ENCODE results near the gene DYNC2LI1. TPM values are rescaled to one million over a fixed set of nuclear protein-coding genes. Genes with fewer than 3 reads are reported as not detected.
A peak's percentile ranks its signal among the peaks of the same experiment; 100 is the strongest.

DYNC2LI1 gene
- total RNA-seq, 4 donors from 2014 or later = 18.5 to 32.2 (median 26.1) TPM

GRCh38 chr2:43759195-43759594 is 14.6 kb upstream of the DYNC2LI1 start:
- ATAC-seq = peak; percentile 74
- peaks cover 0 to 4% of the 10 kb centered on the region in 2 donors for H3K36me3 ChIP-seq
- H3K27me3 ChIP-seq = no peaks in the 10 kb centered on the region
- H3K27ac ChIP-seq = peak overlapping the region in 2 of 4 donors; percentile 11 to 21
- H3K9me3 ChIP-seq = no peaks in the 10 kb centered on the region
- TF ChIP-seq POLR2AphosphoS5 (IDR thresholded peaks at IDR 0.05) = no peak
- TF ChIP-seq CTCF (IDR thresholded peaks at IDR 0.05) = no peak
- TF ChIP-seq EP300 (IDR thresholded peaks at IDR 0.05) = no peak
- no peak for TF ChIP-seq POLR2A (IDR thresholded peaks at IDR 0.05)
- H3K4me1 ChIP-seq = no peaks in the 10 kb centered on the region
- H3K4me3 ChIP-seq = no peak overlapping the region

- no peak overlapping the region for H3K27ac ChIP-seq
- no peaks in the 10 kb centered on the region for H3K27me3 ChIP-seq
- no peaks in the 10 kb centered on the region for H3K4me1 ChIP-seq
- no peak overlapping the region for H3K4me3 ChIP-seq
- 59 to 68% methylated on average over 3 of the region's 3 CpGs for WGBS, 2 donors (ENCODE audit: low coverage in 1 of 2)
- no peak for TF ChIP-seq CTCF (IDR thresholded peaks at IDR 0.05)
- no peaks in the 10 kb centered on the region for H3K9me3 ChIP-seq
- peaks cover 0 to 16% of the 10 kb centered on the region in 2 donors for H3K36me3 ChIP-seq
- no peak for ATAC-seq
Observed at GRCh38 chr2:43762286-43762685, 11.6 kb upstream of the DYNC2LI1 start.

GRCh38 chr2:43763091-43763490 is 10.7 kb upstream of the DYNC2LI1 start:
- no peak overlapping the region for H3K27ac ChIP-seq
- no peak overlapping the region for H3K4me3 ChIP-seq
- TF ChIP-seq EP300 (IDR thresholded peaks at IDR 0.05) = no peak
- no peak for TF ChIP-seq CTCF (IDR thresholded peaks at IDR 0.05)
- TF ChIP-seq POLR2A (IDR thresholded peaks at IDR 0.05) = no peak
- TF ChIP-seq POLR2AphosphoS5 (IDR thresholded peaks at IDR 0.05) = no peak
- 95% methylated on average over 2 of the region's 2 CpGs; no CpG with 5 or more reads in 1 of the 2 donors for WGBS, 2 donors (ENCODE audit: low coverage in 1 of 2)
- no peak for ATAC-seq
- no peaks in the 10 kb centered on the region for H3K9me3 ChIP-seq
- H3K4me1 ChIP-seq = no peaks in the 10 kb centered on the region
- no peaks in the 10 kb centered on the region for H3K27me3 ChIP-seq
- H3K36me3 ChIP-seq = peaks cover 0 to 16% of the 10 kb centered on the region in 2 donors

- Histone ChIP-seq H3K27me3 (no peaks in the 10 kb centered on the region), H3K36me3 (peaks cover 0 to 16% of the 10 kb centered on the region in 2 donors), H3K4me3 (no peak overlapping the region), H3K4me1 (no peaks in the 10 kb centered on the region), H3K27ac (no peak overlapping the region), H3K9me3 (no peaks in the 10 kb centered on the region)
- 17 to 29% methylated on average over 1 of the region's 1 CpG for WGBS, 2 donors (ENCODE audit: low coverage in 1 of 2)
- TF ChIP-seq POLR2A (IDR thresholded peaks at IDR 0.05) (no peak), CTCF (IDR thresholded peaks at IDR 0.05) (no peak), POLR2AphosphoS5 (IDR thresholded peaks at IDR 0.05) (no peak), EP300 (IDR thresholded peaks at IDR 0.05) (no peak)
- no peak for ATAC-seq
Observed at GRCh38 chr2:43764086-43764705, 9.6 kb upstream of the DYNC2LI1 start.

GRCh38 chr2:43766006-43766405 is 7.8 kb upstream of the DYNC2LI1 start:
- H3K27ac ChIP-seq = no peak overlapping the region
- ATAC-seq = no peak
- 43 to 72% methylated on average over 1 to 4 of the region's 4 CpGs for WGBS, 2 donors (ENCODE audit: low coverage in 1 of 2)
- H3K27me3 ChIP-seq = no peaks in the 10 kb centered on the region
- peaks cover 0 to 16% of the 10 kb centered on the region in 2 donors for H3K36me3 ChIP-seq
- TF ChIP-seq POLR2A (IDR thresholded peaks at IDR 0.05) = no peak
- no peak for TF ChIP-seq CTCF (IDR thresholded peaks at IDR 0.05)
- no peak for TF ChIP-seq POLR2AphosphoS5 (IDR thresholded peaks at IDR 0.05)
- TF ChIP-seq EP300 (IDR thresholded peaks at IDR 0.05) = no peak
- H3K9me3 ChIP-seq = no peaks in the 10 kb centered on the region
- H3K4me1 ChIP-seq = no peaks in the 10 kb centered on the region
- no peak overlapping the region for H3K4me3 ChIP-seq
